ENCODE measurements around the gene GAN.

- no peak for TF ChIP-seq CTCF (IDR thresholded peaks at IDR 0.05)
- no peak for TF ChIP-seq POLR2A (IDR thresholded peaks at IDR 0.05)
- TF ChIP-seq EP300 (IDR thresholded peaks at IDR 0.05): no peak
These were observed 53.1 kb downstream of the GAN start for GRCh38 chr16:81367821-81368220.
